ENCODE data around the gene RELL2. TPM values are rescaled to one million over a fixed set of nuclear protein-coding genes. Genes with fewer than 3 reads are reported as not detected.

Gene RELL2
- total RNA-seq, 1 experiment from 2014 or later = 13.3 TPM

DNA sequence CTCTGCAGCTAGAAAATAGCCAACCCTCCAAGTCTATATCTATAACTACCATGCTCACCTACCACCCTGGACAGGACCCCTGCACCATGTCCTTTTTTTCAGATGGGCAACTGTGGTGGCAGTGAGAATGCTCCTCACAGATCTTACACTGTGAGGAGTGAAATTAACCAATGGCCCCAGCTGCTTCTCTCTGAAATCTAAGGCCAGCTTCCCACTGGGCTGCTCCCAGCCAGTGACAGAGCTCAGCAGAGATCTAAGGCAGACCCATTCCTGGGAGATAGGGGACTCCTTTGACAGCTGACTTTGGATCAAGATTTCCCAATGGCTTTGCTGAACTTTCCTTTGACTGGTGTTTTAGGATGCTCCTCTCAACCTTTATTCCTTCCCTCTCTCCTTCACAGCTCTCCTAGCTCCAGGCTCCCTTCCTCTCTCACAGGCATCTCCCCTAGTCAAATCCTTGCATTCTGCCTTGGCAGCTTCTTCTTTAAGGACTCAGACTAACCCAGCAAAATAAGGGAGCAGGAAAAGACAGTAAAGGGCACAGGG lies 46.9 kb downstream of the RELL2 start:
- ATAC-seq (no peak), DNase-seq (ENCODE audit: low read depth, low spot score) (no peak)
- H3K4me1 ChIP-seq (ENCODE audit: control insufficient read depth, insufficient read depth, low read length) = peaks cover 8% of the 10 kb centered on the region
- POLR2A ChIA-PET = no interaction called here
- TF ChIP-seq POLR2AphosphoS5 (IDR thresholded peaks at IDR 0.05; ENCODE audit: low read depth, low read length) = no peak
- no peak for TF ChIP-seq TCF7L2 (IDR thresholded peaks at IDR 0.05; ENCODE audit: low read depth, low read length)
- TF ChIP-seq SIN3A (IDR thresholded peaks at IDR 0.05; ENCODE audit: borderline replicate concordance, insufficient read depth, low read depth, low read length) = no peak
- TF ChIP-seq, protein P1, sequence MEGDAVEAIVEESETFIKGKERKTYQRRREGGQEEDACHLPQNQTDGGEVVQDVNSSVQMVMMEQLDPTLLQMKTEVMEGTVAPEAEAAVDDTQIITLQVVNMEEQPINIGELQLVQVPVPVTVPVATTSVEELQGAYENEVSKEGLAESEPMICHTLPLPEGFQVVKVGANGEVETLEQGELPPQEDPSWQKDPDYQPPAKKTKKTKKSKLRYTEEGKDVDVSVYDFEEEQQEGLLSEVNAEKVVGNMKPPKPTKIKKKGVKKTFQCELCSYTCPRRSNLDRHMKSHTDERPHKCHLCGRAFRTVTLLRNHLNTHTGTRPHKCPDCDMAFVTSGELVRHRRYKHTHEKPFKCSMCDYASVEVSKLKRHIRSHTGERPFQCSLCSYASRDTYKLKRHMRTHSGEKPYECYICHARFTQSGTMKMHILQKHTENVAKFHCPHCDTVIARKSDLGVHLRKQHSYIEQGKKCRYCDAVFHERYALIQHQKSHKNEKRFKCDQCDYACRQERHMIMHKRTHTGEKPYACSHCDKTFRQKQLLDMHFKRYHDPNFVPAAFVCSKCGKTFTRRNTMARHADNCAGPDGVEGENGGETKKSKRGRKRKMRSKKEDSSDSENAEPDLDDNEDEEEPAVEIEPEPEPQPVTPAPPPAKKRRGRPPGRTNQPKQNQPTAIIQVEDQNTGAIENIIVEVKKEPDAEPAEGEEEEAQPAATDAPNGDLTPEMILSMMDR (IDR thresholded peaks at IDR 0.05) = no peak
- TF ChIP-seq, protein P2, sequence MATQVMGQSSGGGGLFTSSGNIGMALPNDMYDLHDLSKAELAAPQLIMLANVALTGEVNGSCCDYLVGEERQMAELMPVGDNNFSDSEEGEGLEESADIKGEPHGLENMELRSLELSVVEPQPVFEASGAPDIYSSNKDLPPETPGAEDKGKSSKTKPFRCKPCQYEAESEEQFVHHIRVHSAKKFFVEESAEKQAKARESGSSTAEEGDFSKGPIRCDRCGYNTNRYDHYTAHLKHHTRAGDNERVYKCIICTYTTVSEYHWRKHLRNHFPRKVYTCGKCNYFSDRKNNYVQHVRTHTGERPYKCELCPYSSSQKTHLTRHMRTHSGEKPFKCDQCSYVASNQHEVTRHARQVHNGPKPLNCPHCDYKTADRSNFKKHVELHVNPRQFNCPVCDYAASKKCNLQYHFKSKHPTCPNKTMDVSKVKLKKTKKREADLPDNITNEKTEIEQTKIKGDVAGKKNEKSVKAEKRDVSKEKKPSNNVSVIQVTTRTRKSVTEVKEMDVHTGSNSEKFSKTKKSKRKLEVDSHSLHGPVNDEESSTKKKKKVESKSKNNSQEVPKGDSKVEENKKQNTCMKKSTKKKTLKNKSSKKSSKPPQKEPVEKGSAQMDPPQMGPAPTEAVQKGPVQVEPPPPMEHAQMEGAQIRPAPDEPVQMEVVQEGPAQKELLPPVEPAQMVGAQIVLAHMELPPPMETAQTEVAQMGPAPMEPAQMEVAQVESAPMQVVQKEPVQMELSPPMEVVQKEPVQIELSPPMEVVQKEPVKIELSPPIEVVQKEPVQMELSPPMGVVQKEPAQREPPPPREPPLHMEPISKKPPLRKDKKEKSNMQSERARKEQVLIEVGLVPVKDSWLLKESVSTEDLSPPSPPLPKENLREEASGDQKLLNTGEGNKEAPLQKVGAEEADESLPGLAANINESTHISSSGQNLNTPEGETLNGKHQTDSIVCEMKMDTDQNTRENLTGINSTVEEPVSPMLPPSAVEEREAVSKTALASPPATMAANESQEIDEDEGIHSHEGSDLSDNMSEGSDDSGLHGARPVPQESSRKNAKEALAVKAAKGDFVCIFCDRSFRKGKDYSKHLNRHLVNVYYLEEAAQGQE (IDR thresholded peaks at IDR 0.05; ENCODE audit: insufficient read depth in 1 of 2, low read depth in 2 of 2, low read length in 1 of 2) = no peak
- intact Hi-C loops (cut with micrococcal nuclease; ENCODE audit: unreplicated experiment) (no loop called here), in situ Hi-C loops (cut with HindIII; ENCODE audit: low pct_unique_long_range_greater_than_20kb, low sequenced_read_pairs) (no loop called here)
- no peak overlapping the region for H3K4me3 ChIP-seq (ENCODE audit: low read depth in 2 of 2, low read length in 2 of 2)
- no peak overlapping the region for H3K27ac ChIP-seq (ENCODE audit: low read length)
- H3K9me3 ChIP-seq (ENCODE audit: control insufficient read depth, insufficient read depth, low read depth, low read length) = no peaks in the 10 kb centered on the region
- CTCF ChIA-PET = no interaction called here
- no TSS peak for BruUV-seq (replicated peaks)
- H3K27me3 ChIP-seq (ENCODE audit: control insufficient read depth, insufficient read depth, low read length) = no peaks in the 10 kb centered on the region
- H3K36me3 ChIP-seq (ENCODE audit: control insufficient read depth, insufficient read depth, low read length) = no peaks in the 10 kb centered on the region

DNA sequence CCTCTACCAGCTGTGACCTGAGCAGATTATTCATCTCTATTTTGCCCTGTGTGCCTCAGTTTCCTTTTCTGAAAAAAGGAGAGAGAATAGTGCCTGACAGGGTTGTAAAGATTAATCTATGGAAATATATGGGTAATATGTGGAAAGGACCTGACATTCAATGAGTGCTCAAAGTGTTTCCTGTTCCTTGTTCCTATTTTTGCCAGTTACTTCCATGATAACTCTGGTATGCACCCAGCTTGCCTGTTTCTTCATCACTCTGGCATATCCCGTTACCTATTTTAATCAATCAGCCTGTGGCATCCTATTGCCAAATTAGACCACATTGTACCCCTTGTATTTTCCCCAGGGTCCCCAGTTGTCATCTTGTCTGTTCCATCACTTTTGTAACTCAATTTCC lies 48.8 kb downstream of the RELL2 start:
- BruUV-seq (replicated peaks) = no TSS peak
- ATAC-seq (no peak), DNase-seq (ENCODE audit: low read depth, low spot score) (no peak)
- Histone ChIP-seq H3K27me3 (ENCODE audit: control insufficient read depth, insufficient read depth, low read length) (no peaks in the 10 kb centered on the region; the same call in 1 of the 2 replicates), H3K27ac (ENCODE audit: low read length) (no peak overlapping the region), H3K4me3 (ENCODE audit: low read depth in 2 of 2, low read length in 2 of 2) (no peak overlapping the region), H3K4me1 (ENCODE audit: control insufficient read depth, insufficient read depth, low read length) (peaks cover 8% of the 10 kb centered on the region), H3K36me3 (ENCODE audit: control insufficient read depth, insufficient read depth, low read length) (no peaks in the 10 kb centered on the region), H3K9me3 (ENCODE audit: control insufficient read depth, insufficient read depth, low read depth, low read length) (no peaks in the 10 kb centered on the region)
- intact Hi-C loops (cut with micrococcal nuclease; ENCODE audit: unreplicated experiment) = no loop called here
- ChIA-PET CTCF (no interaction called here), POLR2A (no interaction called here)
- TF ChIP-seq TCF7L2 (IDR thresholded peaks at IDR 0.05; ENCODE audit: low read depth, low read length) = no peak
- no peak for TF ChIP-seq POLR2AphosphoS5 (IDR thresholded peaks at IDR 0.05; ENCODE audit: low read depth, low read length)
- no peak for TF ChIP-seq SIN3A (IDR thresholded peaks at IDR 0.05; ENCODE audit: borderline replicate concordance, insufficient read depth, low read depth, low read length)
- TF ChIP-seq, protein P1 (IDR thresholded peaks at IDR 0.05) = no peak
- TF ChIP-seq, protein P2 (IDR thresholded peaks at IDR 0.05; ENCODE audit: insufficient read depth in 1 of 2, low read depth in 2 of 2, low read length in 1 of 2) = no peak
- in situ Hi-C loops (cut with HindIII; ENCODE audit: low pct_unique_long_range_greater_than_20kb, low sequenced_read_pairs) = no loop called here
